B cell (primary cell): ENCODE data around the gene DYNC1I2. TPM values are rescaled to one million over a fixed set of nuclear protein-coding genes. Genes with fewer than 3 reads are reported as not detected.

Experiments used
- ATAC-seq: fragments of 200-7000 bp; cut with Tn5 transposase; one replicate; pipeline ENCODE4 v1.10.0; 2021; ENCODE audit warnings: low read depth, mild to moderate bottlenecking, moderate number of reproducible peaks, moderate library complexity
- CTCF ChIA-PET: fragments of 350-600 bp; sonication (Branson Sonifier 250); formaldehyde crosslinking; loops from one replicate; lab custom pipeline; 2021; ENCODE audit warnings: antibody characterized with exemption, inconsistent platforms; lab: Charles Lee
- POLR2A ChIA-PET: fragments of 350-600 bp; sonication (Branson Sonifier 250); formaldehyde crosslinking; loops from one replicate; lab custom pipeline; 2021; ENCODE audit warnings: antibody characterized with exemption; lab: Charles Lee
- DNase-seq: peaks from one replicate; pipeline ENCODE4 v3.0.0; 2013
- H2AFZ ChIP-seq: 2 replicates; pipeline ENCODE4 v1.6.1; 2012; ENCODE audit warnings: mild to moderate bottlenecking, low read depth, low read length; ENCODE audit not compliant: insufficient read depth, poor library complexity, severe bottlenecking
- H3K27ac ChIP-seq, 2 donors: 1 replicate in 1 of 2; 2 replicates in 1 of 2; pipeline ENCODE4 v1.5.1; 2012 to 2013; ENCODE audit warnings: low read length in 2 of 2, mild to moderate bottlenecking in 2 of 2, moderate library complexity in 1 of 2
- H3K27me3 ChIP-seq, 4 experiments: fragments of 200-600 bp in 1 of 4; sonication (generic) in 1 of 4; replicated peaks in 1 of 4; 1 replicate in 2 of 4; 2 replicates in 2 of 4; pipeline versions ENCODE4 v1.6.1 to v1.7.0; 2013 to 2016; ENCODE audit warnings: low read length in 3 of 4, mild to moderate bottlenecking in 2 of 4, mixed read lengths in 1 of 4, moderate library complexity in 1 of 4; ENCODE audit not compliant: insufficient read depth in 4 of 4, control insufficient read depth in 3 of 4; ENCODE audit errors: control extremely low read depth in 1 of 4
- H3K36me3 ChIP-seq, 2 experiments: replicated peaks in 1 of 2; 1 replicate in 1 of 2; 2 replicates in 1 of 2; pipeline versions ENCODE4 v1.6.1 to v1.7.1; 2013; ENCODE audit warnings: low read length in 1 of 2; ENCODE audit not compliant: insufficient read depth in 2 of 2, control insufficient read depth in 1 of 2; ENCODE audit errors: control extremely low read depth in 1 of 2, extremely low read depth in 1 of 2
- H3K4me1 ChIP-seq, 2 donors: fragments of 200-600 bp in 1 of 2; sonication (generic) in 1 of 2; 1 replicate in 1 of 2; 2 replicates in 1 of 2; pipeline versions ENCODE4 v1.5.1 to v1.6.1; 2013 to 2017; ENCODE audit warnings: low read length in 2 of 2; ENCODE audit not compliant: control insufficient read depth in 2 of 2, insufficient read depth in 2 of 2
- H3K4me2 ChIP-seq: replicated peaks from 2 replicates; pipeline ENCODE3; 2012; ENCODE audit warnings: mild to moderate bottlenecking, low read depth, low read length; ENCODE audit not compliant: poor library complexity, severe bottlenecking
- H3K4me3 ChIP-seq, 5 experiments: fragments of 200-600 bp in 1 of 5; sonication (generic) in 1 of 5; 1 replicate in 3 of 5; 2 replicates in 2 of 5; pipeline versions ENCODE4 v1.5.1 to v1.7.0; 2011 to 2016; ENCODE audit warnings: low read length in 4 of 5, mild to moderate bottlenecking in 4 of 5, low read depth in 2 of 5, control low read depth in 1 of 5, moderate library complexity in 1 of 5; ENCODE audit not compliant: insufficient read depth in 1 of 5; ENCODE audit errors: control extremely low read depth in 1 of 5, extremely low read depth in 1 of 5
- H3K79me2 ChIP-seq: fragments of 200-600 bp; sonication (generic); one replicate; pipeline ENCODE4 v1.6.0; 2016; ENCODE audit warnings: low read length; ENCODE audit not compliant: control insufficient read depth, insufficient read depth
- H3K9ac ChIP-seq: fragments of 200-600 bp; sonication (generic); 2 replicates; pipeline ENCODE4 v1.6.1; 2017; ENCODE audit warnings: mild to moderate bottlenecking, low read length, moderate library complexity
- H3K9me3 ChIP-seq, 3 donors: one replicate each; pipeline versions ENCODE4 v1.6.1 to v1.7.1; 2013; ENCODE audit warnings: low read length in 2 of 3; ENCODE audit not compliant: control insufficient read depth in 2 of 3, insufficient read depth in 1 of 3; ENCODE audit errors: control extremely low read depth in 1 of 3
- H4K20me1 ChIP-seq: 2 replicates; pipeline ENCODE4 v1.6.0; 2012; ENCODE audit warnings: mild to moderate bottlenecking, low read length; ENCODE audit not compliant: insufficient read depth, control insufficient read depth, poor library complexity, severe bottlenecking
- H3K27ac Mint-ChIP-seq: one replicate; pipeline ENCODE4 v1.8.0; 2021; ENCODE audit warnings: mixed read lengths
- H3K27me3 Mint-ChIP-seq: one replicate; pipeline ENCODE4 v1.8.0; 2021; ENCODE audit warnings: mixed read lengths
- H3K4me1 Mint-ChIP-seq: one replicate; pipeline ENCODE4 v1.8.0; 2021; ENCODE audit warnings: mixed read lengths
- H3K4me3 Mint-ChIP-seq: one replicate; pipeline ENCODE4 v1.8.0; 2021; ENCODE audit warnings: mixed read lengths
- H3K9me3 Mint-ChIP-seq: one replicate; pipeline ENCODE4 v1.8.0; 2022; ENCODE audit warnings: mixed read lengths; ENCODE audit not compliant: insufficient read depth
- CTCF ChIP-seq: fragments of 200-600 bp; IDR thresholded peaks from one replicate; pipeline ENCODE4 v1.8.0; 2022; ENCODE audit warnings: antibody characterized with exemption, mild to moderate bottlenecking
- EZH2 ChIP-seq: IDR thresholded peaks from 2 replicates; pipeline ENCODE4 v1.6.1; 2012; ENCODE audit warnings: borderline replicate concordance, low read depth, mild to moderate bottlenecking, moderate library complexity, low read length; ENCODE audit not compliant: insufficient read depth, poor library complexity, severe bottlenecking
- WGBS: methylation state at CpG from one replicate; pipeline ENCODE4 v1.1.5; 2013; ENCODE audit warnings: missing lambda C conversion rate; ENCODE audit not compliant: insufficient coverage; 5-methylcytosine and 5-hydroxymethylcytosine counted together
- intact Hi-C: fragments of 100-400 bp; cut with micrococcal nuclease; formaldehyde crosslinking; loops from one replicate; pipeline ENCODE4 v1.10.0; 2022
- polyA plus RNA-seq: library from polyadenylated mRNA; depleted of rRNA; stranded (reverse); fragments of >200 nt; gene quantifications from 2 replicates; pipeline ENCODE4 v1.2.3, GENCODE V29; 2012
- total RNA-seq, 2 donors: library from RNA; stranded (reverse); fragments of 120-200 nt in 1 of 2; gene quantifications; 1 replicate in 1 of 2; 2 replicates in 1 of 2; pipeline versions ENCODE4 v1.2.3 to v1.2.4, GENCODE V29; 2013 to 2022

The DYNC1I2 gene
- total and polyA plus RNA-seq, 2 donors (not counting 1 experiment from before 2014, with no cell fraction given), result 20.4 to 57.6 TPM

GRCh38 chr2:171726847-171727450 lies 39.7 kb downstream of the DYNC1I2 start:
- TF ChIP-seq EZH2, result no peak
- TF ChIP-seq CTCF, result no peak
- Histone ChIP-seq H2AFZ (no peak overlapping the region), H3K79me2 (no peaks in the 10 kb centered on the region), H3K27me3 (no peaks in the 10 kb centered on the region), H3K4me1 (no peaks in the 10 kb centered on the region), H3K36me3 (peaks cover 18 to 44% of the 10 kb centered on the region in 2 experiments), H3K9ac (no peak overlapping the region), H3K27ac (no peak overlapping the region), H3K4me3 (no peak overlapping the region), H3K9me3 (no peaks in the 10 kb centered on the region), H3K4me2 (no peak overlapping the region), H4K20me1 (no peaks in the 10 kb centered on the region)
- ChIA-PET POLR2A (no interaction called here), CTCF (no interaction called here)
- Mint-ChIP-seq H3K4me3 (no peak overlapping the region), H3K9me3 (no peaks in the 10 kb centered on the region), H3K27me3 (no peaks in the 10 kb centered on the region), H3K4me1 (no peaks in the 10 kb centered on the region), H3K27ac (no peak overlapping the region)
- DNase-seq (no peak), ATAC-seq (no peak)
- no CpG with 5 or more reads among the region's 1 CpG for WGBS
- intact Hi-C loops, result no loop called here

GRCh38 chr2:171728989-171729951 lies 42.0 kb downstream of the DYNC1I2 start:
- Histone ChIP-seq H3K4me3 (no peak overlapping the region), H3K9me3 (no peaks in the 10 kb centered on the region), H3K27me3 (no peaks in the 10 kb centered on the region), H3K79me2 (no peaks in the 10 kb centered on the region), H4K20me1 (peaks cover 7% of the 10 kb centered on the region), H3K27ac (no peak overlapping the region), H3K4me1 (no peaks in the 10 kb centered on the region), H3K4me2 (no peak overlapping the region), H3K9ac (no peak overlapping the region), H2AFZ (no peak overlapping the region), H3K36me3 (peaks cover 16 to 58% of the 10 kb centered on the region in 2 experiments)
- CTCF ChIA-PET, result interaction anchor here (0.6 kb wide), 1 partner anchor 46 kb away, joined by 3 read pairs; no protein-coding TSS in a partner anchor
- Mint-ChIP-seq H3K27ac (no peak overlapping the region), H3K4me3 (no peak overlapping the region), H3K4me1 (no peaks in the 10 kb centered on the region), H3K27me3 (no peaks in the 10 kb centered on the region), H3K9me3 (no peaks in the 10 kb centered on the region)
- POLR2A ChIA-PET, result no interaction called here
- WGBS, result no CpG with 5 or more reads among the region's 3 CpGs
- intact Hi-C loops, result no loop called here
- DNase-seq, result no peak
- TF ChIP-seq CTCF (no peak), EZH2 (no peak)
- ATAC-seq, result no peak
